Motor neuron (in vitro differentiated cells): ENCODE measurements around the gene WDR38. TPM values are rescaled to one million over a fixed set of nuclear protein-coding genes. Genes with fewer than 3 reads are reported as not detected.
"Not testable (repeated sequence)": the region's sequence is repeated elsewhere in the genome, so short reads cannot be mapped to it uniquely, and the experiment has no call there.

Experiments
- ATAC-seq, 8 experiments: fragments of 200-7000 bp; cut with Tn5 transposase; replicated peaks in 6 of 8; 2 replicates each; pipeline ENCODE4 v1.8.0; 2021; ENCODE audit warnings: mild to moderate bottlenecking in 8 of 8, moderate library complexity in 8 of 8
- H3K27ac ChIP-seq, 2 donors: fragments of 250-450 bp; sonication (Bioruptor Pico); 2 replicates each; pipeline ENCODE4 v1.9.0; 2021; ENCODE audit warnings: antibody characterized with exemption in 2 of 2, mild to moderate bottlenecking in 2 of 2, moderate library complexity in 1 of 2
- H3K4me1 ChIP-seq, 2 donors: fragments of 250-450 bp; sonication (Bioruptor Pico); replicated peaks in 1 of 2; 2 replicates each; pipeline ENCODE4 v1.6.1; 2021; ENCODE audit warnings: antibody characterized with exemption in 2 of 2, mild to moderate bottlenecking in 2 of 2, moderate library complexity in 1 of 2
- H3K4me3 ChIP-seq, 5 donors: fragments of 250-450 bp; sonication (Bioruptor Pico); 2 replicates each; pipeline ENCODE4 v1.9.0; 2021; ENCODE audit warnings: antibody characterized with exemption in 5 of 5, mild to moderate bottlenecking in 5 of 5, moderate library complexity in 4 of 5
- WGBS, 10 experiments: fragments of 450-650 bp; shearing (Covaris generic); methylation state at CpG; one replicate each; pipeline ENCODE4 v1.0.0; 2022; 5-methylcytosine and 5-hydroxymethylcytosine counted together
- in situ Hi-C, 9 experiments: fragments of 400-800 bp; cut with MboI; loops; one replicate each; pipeline ENCODE4 v1.15.0; 2021; ENCODE audit warnings: low sequenced_read_pairs in 9 of 9, low pct_unique_long_range_greater_than_20kb in 2 of 9; ENCODE audit not compliant: unreplicated experiment in 9 of 9
- total RNA-seq, 8 experiments: library from RNA; unstranded; fragments of 300-600 nt; gene quantifications; 2 replicates each; pipeline versions ENCODE4 v1.2.3 to v1.2.4, GENCODE V29; 2022

Gene WDR38
- total RNA-seq, 8 experiments from 2014 or later = 0.33 to 11.5 (median 0.50) TPM; not detected in 1

DNA sequence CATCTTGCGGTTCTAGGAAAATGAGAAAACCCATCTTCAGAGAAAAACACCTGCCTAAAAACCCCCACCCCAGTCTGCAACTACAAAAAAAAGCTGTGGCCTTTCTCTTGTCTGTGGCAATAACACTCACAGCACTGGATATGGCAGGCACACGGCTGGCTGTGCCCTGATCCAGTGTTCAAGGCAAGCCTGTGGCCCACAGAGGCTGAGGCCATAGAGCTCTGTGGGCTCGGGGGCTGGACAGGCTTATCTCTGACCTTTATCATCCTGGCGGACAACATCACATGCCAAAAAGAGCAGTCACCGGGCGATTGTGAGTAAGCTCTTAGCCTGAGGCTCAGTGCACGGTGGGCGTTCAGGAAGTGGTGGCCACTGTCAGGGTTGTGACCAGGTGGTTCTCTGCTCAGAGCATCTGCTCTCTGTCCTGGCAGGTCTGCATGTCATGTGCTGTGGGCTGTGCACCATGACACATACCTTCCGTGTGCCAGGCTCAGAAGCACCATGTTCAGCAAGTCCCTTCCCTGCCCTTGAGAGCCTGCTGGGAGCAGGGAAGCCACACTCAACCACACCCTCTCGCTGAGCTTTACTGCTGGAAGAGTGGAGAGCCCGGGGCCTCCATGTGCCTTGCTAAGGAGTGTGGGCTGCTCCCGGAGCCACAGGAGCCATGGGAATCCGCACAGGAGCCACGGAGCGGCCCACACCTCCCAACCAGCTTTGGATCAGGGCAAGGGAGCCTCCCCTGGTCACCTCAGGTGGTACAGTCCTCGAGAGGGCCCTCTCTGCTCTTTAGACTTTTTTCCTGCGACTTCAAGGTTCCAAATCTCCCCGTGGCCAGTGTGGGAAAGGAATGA is 34.6 kb upstream of the WDR38 start:
- Histone ChIP-seq H3K4me3 (no peak overlapping the region), H3K27ac (no peak overlapping the region), H3K4me1 (peaks cover 0 to 4% of the 10 kb centered on the region in 2 donors)
- 0 to 100% (median 71%) methylated on average over 1 to 13 of the region's 18 CpGs; no CpG with 5 or more reads in 1 of the 10 experiments for WGBS, 10 experiments
- ATAC-seq = peak in 6 of 8 experiments; percentile 8 to 82 (median 66)
- in situ Hi-C loops = no loop called here

- 0 to 78% (median 57%) methylated on average over 1 to 4 of the region's 12 CpGs; no CpG with 5 or more reads in 1 of the 10 experiments for WGBS, 10 experiments
- Histone ChIP-seq H3K27ac (no peak overlapping the region), H3K4me1 (peaks cover 0 to 4% of the 10 kb centered on the region in 2 donors), H3K4me3 (no peak overlapping the region)
- peak in 5 of 8 experiments; percentile 30 to 84 (median 36) for ATAC-seq
- in situ Hi-C loops = no loop called here
Observed at GRCh38 chr9:124820698-124821623, 32.3 kb upstream of the WDR38 start.

DNA sequence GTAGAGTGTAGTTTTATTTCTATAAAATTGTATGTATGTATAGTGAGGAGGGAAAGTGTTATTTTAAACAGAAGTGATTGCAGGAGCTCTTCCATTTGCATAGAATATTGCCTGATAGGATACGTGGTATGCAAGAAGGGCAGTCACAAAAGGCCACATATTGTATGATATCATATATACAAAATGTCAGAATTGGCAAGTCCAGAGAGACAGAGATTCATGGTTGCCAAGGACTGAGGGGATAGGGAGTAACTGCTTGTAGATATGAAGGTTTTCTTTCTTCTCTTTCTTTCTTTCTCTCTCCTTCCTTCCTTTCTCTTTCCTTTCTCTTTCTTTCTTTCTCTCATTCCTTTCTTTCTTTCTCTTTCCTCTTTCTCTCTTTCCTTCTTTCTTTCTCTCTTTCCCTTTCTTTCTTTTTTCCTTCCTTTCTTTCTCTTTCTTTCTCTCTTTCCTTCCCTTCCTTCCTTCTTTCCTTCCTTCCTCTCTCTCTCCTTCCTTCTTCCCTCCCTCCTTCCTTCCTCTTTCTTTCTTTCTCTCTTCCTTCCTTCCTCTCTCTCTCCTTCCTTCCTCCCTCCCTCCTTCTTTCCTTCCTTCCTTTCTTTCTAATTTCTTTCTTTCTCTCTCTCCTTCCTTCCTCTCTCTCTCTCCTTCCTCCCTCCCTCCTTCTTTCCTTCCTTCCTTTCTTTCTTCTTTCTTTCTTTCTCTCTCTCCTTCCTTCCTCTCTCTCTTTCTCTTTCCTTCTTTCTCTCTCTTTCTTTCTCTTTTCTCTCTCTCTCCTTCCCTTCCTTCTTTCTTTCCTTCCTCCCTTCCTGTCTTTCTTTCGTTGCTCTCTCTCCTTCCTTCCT is 24.5 kb upstream of the WDR38 start:
- no peak for ATAC-seq
- Histone ChIP-seq H3K4me3 (no peak overlapping the region), H3K27ac (no peak overlapping the region), H3K4me1 (no peaks in the 10 kb centered on the region)
- in situ Hi-C loops = no loop called here
- WGBS, 10 experiments = 2 to 80% (median 20%) methylated on average over 1 to 2 of the region's 2 CpGs; no CpG with 5 or more reads in 3 of the 10 experiments

GRCh38 chr9:124829334-124829669 is 24.0 kb upstream of the WDR38 start:
- WGBS, 10 experiments = 0 to 90% (median 40%) methylated on average over 1 to 4 of the region's 5 CpGs; no CpG with 5 or more reads in 1 of the 10 experiments
- Histone ChIP-seq H3K4me3 (no peak overlapping the region), H3K4me1 (no peaks in the 10 kb centered on the region), H3K27ac (no peak overlapping the region)
- in situ Hi-C loops = no loop called here
- peak in 2 of 8 experiments; percentile 23 to 44 for ATAC-seq

- no peak overlapping the region for H3K4me3 ChIP-seq
- in situ Hi-C loops = no loop called here
- H3K4me1 ChIP-seq = peaks cover 0 to 4% of the 10 kb centered on the region in 2 donors
- 0 to 100% (median 100%) methylated on average over 1 to 2 of the region's 4 CpGs; no CpG with 5 or more reads in 5 of the 10 experiments for WGBS, 10 experiments
- ATAC-seq = no peak
- H3K27ac ChIP-seq = no peak overlapping the region
Observed at GRCh38 chr9:124830593-124830992, 22.7 kb upstream of the WDR38 start.

DNA sequence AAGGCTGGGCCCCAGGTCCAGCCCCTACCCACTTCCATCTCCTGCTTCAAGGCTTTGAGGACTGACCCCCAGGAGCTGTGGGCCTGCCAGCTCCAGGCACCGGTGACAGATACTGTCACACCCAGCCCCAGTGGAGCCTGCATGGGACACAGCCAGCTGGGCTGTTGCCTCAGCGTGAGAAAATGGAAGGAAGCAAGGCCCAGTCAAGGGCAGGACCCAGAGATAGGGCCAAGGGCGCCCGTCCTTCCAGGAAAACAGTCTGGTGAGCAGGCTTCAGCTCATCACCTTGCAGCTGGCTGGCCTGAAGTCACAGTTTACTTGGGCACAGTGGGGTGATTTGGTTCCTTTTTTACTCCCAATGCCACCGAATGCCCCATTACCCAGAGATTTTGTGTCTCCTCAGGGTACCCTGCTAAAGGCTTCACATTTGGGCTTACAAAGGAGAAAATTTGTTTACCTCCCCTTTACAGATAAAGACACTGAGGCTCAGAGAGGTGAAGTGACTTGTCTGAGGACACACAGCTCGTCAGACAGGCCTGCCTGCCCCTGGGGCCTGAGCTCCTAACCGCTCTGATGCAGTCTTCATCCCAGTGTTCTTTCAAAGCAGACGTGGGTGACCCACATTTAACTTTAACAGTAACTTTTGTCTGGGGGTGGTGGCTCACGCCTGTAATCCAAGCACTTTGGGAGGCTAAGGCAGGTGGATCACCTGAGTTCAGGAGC is 21.5 kb upstream of the WDR38 start:
- Histone ChIP-seq H3K27ac (no peak overlapping the region), H3K4me1 (peaks cover 0 to 4% of the 10 kb centered on the region in 2 donors), H3K4me3 (no peak overlapping the region)
- 50 to 89% (median 79%) methylated on average over 2 to 5 of the region's 9 CpGs; no CpG with 5 or more reads in 5 of the 10 experiments for WGBS, 10 experiments
- ATAC-seq = no peak
- in situ Hi-C loops = no loop called here

DNA sequence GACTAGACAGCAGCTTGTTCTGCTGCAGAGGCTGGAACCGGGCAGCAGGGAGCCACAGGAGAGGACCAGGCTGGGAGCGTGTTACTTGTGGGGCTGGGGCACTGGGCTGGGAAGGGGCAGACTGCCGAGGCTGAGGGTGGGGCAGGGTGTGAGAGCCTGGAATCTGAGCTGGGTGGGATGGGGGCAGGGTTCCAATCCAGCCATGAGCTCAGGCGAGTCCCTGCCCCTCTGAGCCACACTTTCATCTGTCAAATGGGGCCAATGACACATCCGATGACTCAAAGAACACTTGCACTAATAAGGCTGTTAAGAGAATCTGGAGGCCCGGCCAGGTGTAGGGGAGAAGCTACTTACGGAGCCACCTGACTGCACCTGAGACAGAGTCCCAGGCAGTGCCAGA is 18.7 kb upstream of the WDR38 start:
- H3K4me3 ChIP-seq = no peak overlapping the region
- in situ Hi-C loops = no loop called here
- no peak overlapping the region for H3K27ac ChIP-seq
- H3K4me1 ChIP-seq = peaks cover 0 to 4% of the 10 kb centered on the region in 2 donors
- WGBS, 10 experiments = 50 to 100% (median 75%) methylated on average over 1 to 2 of the region's 7 CpGs; no CpG with 5 or more reads in 7 of the 10 experiments
- ATAC-seq = peak in 5 of 8 experiments; percentile 17 to 56 (median 18)

DNA sequence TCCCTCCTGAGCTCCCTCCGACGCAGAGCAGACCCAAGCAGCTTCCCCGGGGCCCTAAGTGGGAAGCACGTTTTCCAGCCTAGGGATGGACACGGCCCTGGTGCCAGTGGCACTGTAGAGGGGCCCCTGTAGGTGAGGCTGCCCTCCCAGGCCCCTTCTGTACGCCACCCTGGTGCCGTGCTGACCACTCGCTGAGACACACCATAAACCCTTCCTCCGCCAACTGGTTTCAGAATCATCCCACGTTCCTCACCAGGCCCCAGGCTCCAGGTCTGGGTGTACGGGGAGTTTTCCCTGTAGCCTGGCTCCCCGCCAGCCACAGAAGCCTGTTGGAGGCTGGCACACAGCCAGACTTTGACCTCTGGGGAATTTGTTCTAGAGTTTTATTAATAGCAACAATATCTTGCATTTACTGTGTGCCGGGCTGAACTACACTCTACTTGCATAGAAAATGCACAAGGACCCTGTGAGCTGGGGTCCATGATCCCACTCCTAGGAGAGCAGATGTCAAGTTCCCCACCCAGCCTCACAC is 18.2 kb upstream of the WDR38 start:
- Histone ChIP-seq H3K4me1 (peaks cover 0 to 4% of the 10 kb centered on the region in 2 donors), H3K27ac (no peak overlapping the region), H3K4me3 (no peak overlapping the region)
- in situ Hi-C loops = no loop called here
- ATAC-seq = peak; percentile 36 to 85 (median 58)
- WGBS, 10 experiments = 55 to 78% (median 63%) methylated on average over 3 to 5 of the region's 13 CpGs; no CpG with 5 or more reads in 7 of the 10 experiments

DNA sequence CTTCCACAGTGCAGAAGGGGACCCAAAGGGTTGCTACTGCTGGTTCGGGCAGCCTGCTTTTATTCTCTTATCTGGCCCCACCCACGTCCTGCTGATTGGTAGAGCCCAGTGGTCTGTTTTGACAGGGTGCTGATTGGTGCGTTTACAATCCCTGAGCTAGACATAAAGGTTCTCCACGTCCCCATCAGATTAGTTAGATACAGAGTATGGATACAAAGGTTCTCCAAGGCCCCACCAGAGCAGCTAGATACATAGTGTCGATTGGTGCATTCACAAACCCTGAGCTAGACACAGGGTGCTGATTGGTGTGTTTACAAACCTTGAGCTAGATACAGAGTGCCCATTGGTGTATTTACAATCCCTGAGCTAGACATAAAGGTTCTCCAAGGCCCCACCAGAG is 15.1 kb upstream of the WDR38 start:
- 67 to 100% (median 100%) methylated on average over 1 of the region's 5 CpGs; no CpG with 5 or more reads in 7 of the 10 experiments for WGBS, 10 experiments
- ATAC-seq, H3K4me3 ChIP-seq, H3K27ac ChIP-seq, H3K4me1 ChIP-seq, in situ Hi-C loops: not testable (repeated sequence)

DNA sequence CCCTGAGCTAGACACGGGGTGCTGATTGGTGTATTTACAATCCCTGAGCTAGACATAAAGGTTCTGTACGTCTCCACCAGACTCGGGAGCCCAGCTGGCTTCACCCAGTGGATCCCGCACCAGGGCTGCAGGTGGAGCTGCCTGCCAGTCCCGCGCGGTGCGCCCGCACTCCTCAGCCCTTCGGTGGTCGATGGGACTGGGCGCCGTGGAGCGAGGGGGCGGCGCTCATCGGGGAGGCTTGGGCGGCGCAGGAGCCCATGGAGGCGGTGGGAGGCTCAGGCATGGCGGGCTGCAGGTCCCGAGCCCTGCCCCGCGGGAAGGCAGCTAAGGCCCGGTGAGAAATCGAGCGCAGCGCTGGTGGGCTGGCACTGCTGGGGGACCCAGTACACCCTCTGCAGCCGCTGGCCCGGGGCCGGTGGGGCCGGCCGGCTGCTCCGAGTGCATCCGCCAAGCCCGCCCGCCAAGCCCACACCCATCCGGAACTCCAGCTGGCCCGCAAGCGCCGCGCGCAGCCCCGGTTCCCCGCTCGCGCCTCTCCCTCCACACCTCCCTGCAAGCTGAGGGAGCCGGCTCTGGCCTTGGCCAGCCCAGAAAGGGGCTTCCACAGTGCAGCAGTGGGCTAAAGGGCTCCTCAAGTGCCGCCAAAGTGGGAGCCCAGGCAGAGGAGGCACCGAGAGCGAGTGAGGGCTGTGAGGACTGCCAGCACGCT is 14.5 kb upstream of the WDR38 start:
- ATAC-seq = peak in 1 of 8 experiments; percentile 7
- in situ Hi-C loops, H3K4me1 ChIP-seq, H3K4me3 ChIP-seq, H3K27ac ChIP-seq: not testable (repeated sequence)
- 94% methylated on average over 9 of the region's 52 CpGs; no CpG with 5 or more reads in 9 of the 10 experiments for WGBS, 10 experiments
